ENCODE data around the gene G3BP2.

G3BP2 gene

DNA sequence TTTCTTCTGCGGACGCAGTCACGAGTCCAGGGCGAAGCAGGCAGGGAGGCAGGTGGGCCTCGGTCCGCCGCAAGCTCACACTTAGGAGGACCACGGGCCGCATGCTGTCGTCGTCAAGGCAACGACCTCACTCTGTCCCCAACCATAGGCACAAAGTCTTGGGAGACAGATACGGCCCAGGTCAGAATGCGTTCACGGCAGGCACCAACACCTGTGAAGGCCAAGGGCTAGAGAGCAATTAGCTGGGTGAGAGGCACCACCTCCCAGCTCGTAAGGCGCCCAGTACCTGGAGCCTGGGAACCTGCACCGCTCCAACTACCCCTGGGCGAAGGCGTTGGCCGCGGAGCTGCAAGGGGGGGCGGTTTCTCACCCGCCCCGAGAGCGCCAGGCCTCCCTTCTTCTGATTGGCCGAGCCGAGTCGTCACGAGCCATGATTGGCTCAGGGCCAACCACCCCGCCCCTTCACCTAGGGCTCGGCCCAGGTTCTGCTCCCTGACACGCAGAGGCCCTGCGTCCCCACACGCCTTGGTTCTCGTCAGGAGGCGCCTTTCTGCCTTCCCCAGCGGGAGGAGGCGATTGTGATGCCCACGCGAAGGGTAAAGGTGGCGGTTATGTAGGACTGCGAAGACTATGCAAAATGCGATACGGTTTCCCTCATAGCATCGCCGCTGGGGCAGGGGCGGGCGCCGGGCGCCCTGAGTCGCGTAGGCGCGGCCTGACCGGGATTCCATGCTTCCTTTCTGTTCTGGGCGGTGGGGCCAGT, 42.9 kb downstream of the G3BP2 start, which contains the start of gene CDKL2:
TSS of gene CDKL2 (minus strand) at position 355 of the 763 bp plus-strand sequence. CDS start 4,540 bp downstream, outside the sequence.
- TF ChIP-seq, protein P1, sequence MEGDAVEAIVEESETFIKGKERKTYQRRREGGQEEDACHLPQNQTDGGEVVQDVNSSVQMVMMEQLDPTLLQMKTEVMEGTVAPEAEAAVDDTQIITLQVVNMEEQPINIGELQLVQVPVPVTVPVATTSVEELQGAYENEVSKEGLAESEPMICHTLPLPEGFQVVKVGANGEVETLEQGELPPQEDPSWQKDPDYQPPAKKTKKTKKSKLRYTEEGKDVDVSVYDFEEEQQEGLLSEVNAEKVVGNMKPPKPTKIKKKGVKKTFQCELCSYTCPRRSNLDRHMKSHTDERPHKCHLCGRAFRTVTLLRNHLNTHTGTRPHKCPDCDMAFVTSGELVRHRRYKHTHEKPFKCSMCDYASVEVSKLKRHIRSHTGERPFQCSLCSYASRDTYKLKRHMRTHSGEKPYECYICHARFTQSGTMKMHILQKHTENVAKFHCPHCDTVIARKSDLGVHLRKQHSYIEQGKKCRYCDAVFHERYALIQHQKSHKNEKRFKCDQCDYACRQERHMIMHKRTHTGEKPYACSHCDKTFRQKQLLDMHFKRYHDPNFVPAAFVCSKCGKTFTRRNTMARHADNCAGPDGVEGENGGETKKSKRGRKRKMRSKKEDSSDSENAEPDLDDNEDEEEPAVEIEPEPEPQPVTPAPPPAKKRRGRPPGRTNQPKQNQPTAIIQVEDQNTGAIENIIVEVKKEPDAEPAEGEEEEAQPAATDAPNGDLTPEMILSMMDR (IDR thresholded peaks at IDR 0.05; ENCODE audit: insufficient read depth, low read depth, low read length, missing control alignments), result no peak
- H3K4me3 ChIP-seq (ENCODE audit: low read length), result peak within 1 kb of the TSS; percentile 50

DNA sequence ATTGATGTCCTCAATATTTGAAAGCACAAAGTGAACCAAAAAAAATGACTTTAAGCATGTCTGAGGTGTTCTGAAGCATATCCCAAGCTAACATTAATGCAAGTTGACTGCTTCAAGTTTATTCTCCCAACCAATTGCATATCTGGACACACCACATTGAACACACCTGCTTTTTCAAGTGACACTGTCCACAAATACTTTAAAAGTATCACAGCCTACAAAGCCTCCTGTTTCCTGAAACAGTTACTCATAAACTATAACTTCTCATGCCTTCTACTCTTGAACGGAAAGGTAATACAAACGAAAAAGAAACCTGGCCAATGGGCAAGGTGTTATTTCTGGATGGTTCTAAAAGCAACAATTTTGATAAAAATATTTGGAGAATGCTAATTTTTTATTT, 44.0 kb downstream of the G3BP2 start:
- no peak overlapping the region for H3K4me3 ChIP-seq (ENCODE audit: low read length)
- DNase-seq (ENCODE audit: low read depth), result no peak
- TF ChIP-seq, protein P1 (IDR thresholded peaks at IDR 0.05; ENCODE audit: insufficient read depth, low read depth, low read length, missing control alignments), result no peak

More for the DNA sequence above, 42.9 kb downstream of the G3BP2 start, which contains the start of gene CDKL2:
- peak; percentile 89 for DNase-seq (ENCODE audit: low read depth)

DNA sequence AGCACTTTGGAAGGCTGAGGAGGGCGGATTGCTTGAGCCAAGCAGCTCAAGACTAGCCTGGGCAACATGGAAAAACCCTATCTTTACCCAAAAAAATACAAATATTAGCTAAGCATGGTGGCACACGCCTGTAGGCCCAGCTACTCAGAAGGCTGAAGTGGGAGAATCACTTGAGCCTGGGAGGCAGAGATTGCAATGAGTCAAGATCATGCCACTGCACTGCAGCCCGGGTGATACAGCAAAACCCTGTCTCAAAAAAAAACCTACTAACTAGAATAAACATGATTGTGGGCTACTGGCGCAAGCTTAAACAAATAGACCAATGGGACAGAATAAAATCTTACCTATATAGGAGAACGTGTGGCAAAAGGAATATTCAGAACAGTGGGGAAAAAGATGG, 50.2 kb downstream of the G3BP2 start:
- TF ChIP-seq, protein P1 (IDR thresholded peaks at IDR 0.05; ENCODE audit: insufficient read depth, low read depth, low read length, missing control alignments), result no peak
- peak; percentile 42 for DNase-seq (ENCODE audit: low read depth)
- no peak overlapping the region for H3K4me3 ChIP-seq (ENCODE audit: low read length)

DNA sequence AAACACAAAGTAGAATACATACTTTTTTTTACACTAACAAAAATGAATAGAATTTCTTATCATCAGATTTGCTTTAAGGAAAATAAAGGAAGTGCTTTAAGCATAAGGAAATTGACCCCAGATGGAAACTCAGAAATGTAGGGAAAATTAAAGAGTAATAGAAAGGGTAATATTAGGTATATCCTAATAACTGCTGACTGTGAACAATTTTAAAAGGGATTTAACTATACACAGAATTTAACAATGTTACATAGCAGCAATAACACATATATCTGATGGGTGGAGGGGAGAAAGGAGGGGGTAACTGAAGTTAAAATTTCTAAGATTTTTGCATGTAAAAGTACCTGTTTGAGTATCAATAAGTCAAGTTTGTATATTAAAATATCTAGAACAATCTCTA, 51.5 kb downstream of the G3BP2 start:
- TF ChIP-seq, protein P1 (IDR thresholded peaks at IDR 0.05; ENCODE audit: insufficient read depth, low read depth, low read length, missing control alignments), result no peak
- H3K4me3 ChIP-seq (ENCODE audit: low read length), result no peak overlapping the region
- no peak for DNase-seq (ENCODE audit: low read depth)

DNA sequence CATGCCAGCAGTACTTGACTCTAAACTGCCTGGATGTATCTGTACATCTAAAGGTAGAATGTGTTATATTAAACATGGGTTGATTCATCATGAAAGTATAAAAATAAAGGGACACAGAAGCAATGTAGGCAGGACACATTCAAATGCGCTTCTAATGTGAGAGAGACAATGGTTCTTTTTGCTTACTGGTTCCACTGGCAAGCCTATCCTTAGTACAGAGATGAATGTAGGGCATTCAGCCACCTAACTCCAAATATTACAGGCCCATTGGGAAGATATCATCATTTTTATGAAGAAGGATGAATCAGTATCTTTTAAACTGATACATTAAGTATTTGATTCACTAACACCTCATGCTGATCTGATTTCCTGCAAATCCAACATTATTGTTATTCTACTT, 60.9 kb downstream of the G3BP2 start:
- no peak for DNase-seq (ENCODE audit: low read depth)
- no peak overlapping the region for H3K4me3 ChIP-seq (ENCODE audit: low read length)
- TF ChIP-seq, protein P1 (IDR thresholded peaks at IDR 0.05; ENCODE audit: insufficient read depth, low read depth, low read length, missing control alignments), result no peak

DNA sequence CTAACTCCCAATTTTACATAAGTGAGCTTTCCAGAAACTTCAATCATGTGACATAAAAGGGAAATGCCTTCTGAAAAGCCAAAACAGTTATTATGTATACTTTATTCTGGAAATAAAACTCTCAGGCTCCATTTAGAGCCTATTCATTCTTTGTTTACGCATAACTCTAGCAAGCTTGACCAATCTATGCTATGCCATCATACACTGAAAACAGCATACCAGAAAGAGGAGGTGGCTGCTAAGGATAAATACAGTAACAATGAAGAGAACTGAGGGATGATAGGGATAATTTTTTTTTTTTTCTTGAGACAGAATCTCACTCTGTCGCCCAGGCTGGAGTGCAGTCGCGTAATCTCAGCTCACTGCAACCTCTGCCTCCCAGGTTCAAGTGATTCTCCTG, 67.3 kb downstream of the G3BP2 start:
- TF ChIP-seq, protein P1 (IDR thresholded peaks at IDR 0.05; ENCODE audit: insufficient read depth, low read depth, low read length, missing control alignments), result no peak
- H3K4me3 ChIP-seq (ENCODE audit: low read length), result no peak overlapping the region
- DNase-seq (ENCODE audit: low read depth), result no peak

DNA sequence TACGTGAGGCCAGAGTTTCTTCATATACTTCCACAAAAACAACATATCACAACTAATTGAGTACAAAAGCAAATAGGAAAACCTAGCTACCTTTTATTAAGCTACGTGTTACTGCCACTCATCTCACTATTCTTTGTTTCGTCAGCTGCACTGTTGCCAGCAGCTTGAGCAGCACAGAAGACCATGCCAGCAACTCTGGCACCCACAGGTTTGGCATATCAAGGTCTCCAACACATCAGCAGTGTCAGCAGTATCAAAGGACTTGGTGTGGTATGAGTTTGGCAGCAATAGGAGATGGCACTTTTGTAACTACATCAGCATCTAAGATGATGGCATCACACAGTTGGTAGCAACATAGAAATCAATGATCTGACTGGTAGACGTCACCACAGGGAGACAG, 73.6 kb downstream of the G3BP2 start:
- TF ChIP-seq, protein P1 (IDR thresholded peaks at IDR 0.05; ENCODE audit: insufficient read depth, low read depth, low read length, missing control alignments), result no peak
- H3K4me3 ChIP-seq (ENCODE audit: low read length), result no peak overlapping the region
- DNase-seq (ENCODE audit: low read depth), result no peak
